Epithelial cell of proximal tubule (primary cell): ENCODE data around the gene RPS19. TPM values are rescaled to one million over a fixed set of nuclear protein-coding genes. Genes with fewer than 3 reads are reported as not detected.
A peak's percentile ranks its signal among the peaks of the same experiment; 100 is the strongest.
"Not testable (repeated sequence)": the region's sequence is repeated elsewhere in the genome, so short reads cannot be mapped to it uniquely, and the experiment has no call there.

Experiments used
- DNase-seq: peaks from one replicate; pipeline ENCODE4 v3.0.0-alpha.2; 2011; ENCODE audit warnings: low read depth
- H3K4me3 ChIP-seq: 2 replicates; pipeline ENCODE4 v1.5.1; 2011; ENCODE audit warnings: low read depth, mild to moderate bottlenecking, low read length
- CTCF ChIP-seq: conservative IDR thresholded peaks from 2 replicates; pipeline ENCODE4 v1.5.1; 2012; ENCODE audit warnings: low read depth, mild to moderate bottlenecking, low read length
- total RNA-seq: library from RNA; depleted of rRNA; stranded (reverse); fragments of >200 nt; gene quantifications from 2 replicates; pipeline ENCODE4 v1.2.3, GENCODE V29; 2015

Gene RPS19
- total RNA-seq, 1 donor from 2014 or later = 1,845 TPM

- no peak overlapping the region for H3K4me3 ChIP-seq
- DNase-seq = no peak
- no peak for TF ChIP-seq CTCF
Observed at GRCh38 chr19:41871573-41872383, 11.7 kb downstream of the RPS19 start.

- H3K4me3 ChIP-seq = no peak overlapping the region
- DNase-seq = no peak
- TF ChIP-seq CTCF = no peak
Observed at GRCh38 chr19:41872384-41872774, 12.3 kb downstream of the RPS19 start.

GRCh38 chr19:41872775-41873647 lies 13.0 kb downstream of the RPS19 start:
- TF ChIP-seq CTCF = peak; percentile 79
- no peak overlapping the region for H3K4me3 ChIP-seq
- DNase-seq = no peak

GRCh38 chr19:41875973-41876372 lies 15.9 kb downstream of the RPS19 start:
- DNase-seq, H3K4me3 ChIP-seq: not testable (repeated sequence)

- no peak for DNase-seq
- no peak for TF ChIP-seq CTCF
- H3K4me3 ChIP-seq = no peak within 1 kb of the TSS
Observed at GRCh38 chr19:41876847-41877832, 17.1 kb downstream of the RPS19 start, which contains the start of gene CD79A. Gene CD79A (plus strand): TSS chr19:41877279. CDS start chr19:41877305, 26 bp downstream.

GRCh38 chr19:41877916-41878905 lies 18.2 kb downstream of the RPS19 start:
- no peak overlapping the region for H3K4me3 ChIP-seq
- DNase-seq = no peak
- no peak for TF ChIP-seq CTCF
